CD4-positive, alpha-beta T cell (primary cell): Measurements from ENCODE around the gene PCDH12. TPM values are rescaled to one million over a fixed set of nuclear protein-coding genes. Genes with fewer than 3 reads are reported as not detected.

Experiments
- ATAC-seq: fragments of 200-7000 bp; cut with Tn5 transposase; one replicate; pipeline ENCODE4 v1.10.0; 2022; ENCODE audit warnings: mild to moderate bottlenecking; ENCODE audit not compliant: poor library complexity
- CTCF ChIA-PET: fragments of 350-600 bp; sonication (Branson Sonifier 250); formaldehyde crosslinking; loops from one replicate; lab custom pipeline; 2021; ENCODE audit warnings: antibody characterized with exemption, inconsistent platforms; lab: Charles Lee
- POLR2A ChIA-PET: fragments of 350-600 bp; sonication (Branson Sonifier 250); formaldehyde crosslinking; loops from one replicate; lab custom pipeline; 2021; ENCODE audit warnings: antibody characterized with exemption, inconsistent platforms; lab: Charles Lee
- DNase-seq, 14 experiments: peaks; one replicate each; pipeline ENCODE4 v3.0.0-alpha.2; 2013 to 2020; ENCODE audit warnings: mixed read lengths in 2 of 14
- H3K27ac ChIP-seq, 2 donors: one replicate each; pipeline versions ENCODE4 v1.5.1 to v1.7.0; 2013; ENCODE audit warnings: low read length in 2 of 2, low read depth in 1 of 2, mild to moderate bottlenecking in 1 of 2
- H3K27me3 ChIP-seq, 2 experiments: 1 replicate in 1 of 2; 2 replicates in 1 of 2; pipeline versions ENCODE4 v1.6.1 to v1.7.0; 2013; ENCODE audit warnings: low read length in 2 of 2, control low read depth in 1 of 2, mild to moderate bottlenecking in 1 of 2, moderate library complexity in 1 of 2; ENCODE audit not compliant: insufficient read depth in 2 of 2, control insufficient read depth in 1 of 2
- H3K36me3 ChIP-seq: one replicate; pipeline ENCODE4 v1.6.1; 2013; ENCODE audit warnings: low read length, control low read depth; ENCODE audit not compliant: insufficient read depth
- H3K4me1 ChIP-seq: one replicate; pipeline ENCODE4 v1.6.1; 2013; ENCODE audit warnings: low read length, control low read depth; ENCODE audit not compliant: insufficient read depth
- H3K4me3 ChIP-seq: one replicate; pipeline ENCODE4 v1.5.1; 2013; ENCODE audit warnings: mild to moderate bottlenecking, low read length, moderate library complexity
- H3K9me3 ChIP-seq, 2 experiments: 1 replicate in 1 of 2; 2 replicates in 1 of 2; pipeline versions ENCODE4 v1.6.1 to v1.7.0; 2013; ENCODE audit warnings: low read length in 2 of 2, mild to moderate bottlenecking in 2 of 2, control low read depth in 1 of 2, moderate library complexity in 1 of 2; ENCODE audit not compliant: control insufficient read depth in 1 of 2, insufficient read depth in 1 of 2
- H3K27ac Mint-ChIP-seq: one replicate; pipeline ENCODE4 v1.8.0; 2020; ENCODE audit warnings: mixed read lengths
- H3K27me3 Mint-ChIP-seq: one replicate; pipeline ENCODE4 v1.8.0; 2021; ENCODE audit warnings: mixed read lengths
- H3K36me3 Mint-ChIP-seq: one replicate; pipeline ENCODE4 v1.8.0; 2021; ENCODE audit warnings: low read depth, mixed read lengths
- H3K4me1 Mint-ChIP-seq: one replicate; pipeline ENCODE4 v1.8.0; 2021; ENCODE audit warnings: low read depth, mixed read lengths
- H3K4me3 Mint-ChIP-seq: one replicate; pipeline ENCODE4 v1.8.0; 2020; ENCODE audit warnings: mild to moderate bottlenecking, mixed read lengths
- H3K9me3 Mint-ChIP-seq: one replicate; pipeline ENCODE4 v1.8.0; 2020; ENCODE audit warnings: mixed read lengths
- CTCF ChIP-seq: fragments of 200-600 bp; IDR thresholded peaks from one replicate; pipeline ENCODE4 v1.8.0; 2022; ENCODE audit warnings: antibody characterized with exemption, mild to moderate bottlenecking
- intact Hi-C, 2 experiments: fragments of 100-400 bp; cut with DNase I in 1 of 2; cut with micrococcal nuclease in 1 of 2; formaldehyde crosslinking; loops; one replicate each; pipeline versions ENCODE4 v1.15.1 to v1.9.0; 2023 to 2025; cut with DNase I, micrococcal nuclease
- total RNA-seq, 174 experiments: library from RNA in 2 of 174; stranded (reverse) in 2 of 174; gene quantifications; one replicate each; pipeline ENCODE4 v1.2.3 and lab custom pipeline; 2021 to 2026

The PCDH12 gene
- total RNA-seq, 2 experiments from 2014 or later: not detected

DNA sequence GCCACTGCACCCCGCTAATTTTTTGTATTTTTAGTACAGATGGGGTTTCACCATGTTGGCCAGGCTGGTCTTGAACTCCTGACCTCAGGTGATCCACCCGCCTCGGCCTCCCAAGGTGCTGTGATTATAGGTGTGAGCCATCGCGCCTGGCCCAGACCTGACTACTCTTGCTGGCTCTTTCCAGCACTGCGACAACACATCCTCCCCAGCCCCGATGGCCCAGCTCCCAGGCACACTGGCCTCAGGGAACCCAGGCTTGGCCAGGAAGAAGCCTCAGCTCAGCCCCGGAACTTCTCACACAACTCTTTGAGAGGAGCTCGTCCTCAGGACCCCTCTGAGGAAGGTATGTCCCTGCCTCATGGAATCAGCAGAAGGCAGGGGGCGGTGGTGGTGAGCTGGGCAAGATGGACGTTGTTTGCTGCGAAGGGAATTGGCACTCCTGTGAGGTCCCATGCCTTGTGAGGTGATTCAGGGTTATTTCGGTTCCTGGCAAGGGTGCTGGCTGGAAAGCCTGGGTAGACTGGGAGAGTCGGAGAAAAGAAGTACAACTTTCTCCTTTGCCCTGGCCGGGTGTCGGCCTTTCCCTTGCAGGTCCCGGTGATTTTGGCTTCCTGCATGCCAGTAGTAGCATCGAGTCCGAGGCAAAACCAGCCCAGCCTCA, 28.5 kb downstream of the PCDH12 start:
- CTCF ChIA-PET: interaction anchor here (1.0 kb wide), 1 partner anchor 31 kb away, joined by 5 read pairs; no protein-coding TSS in a partner anchor
- Mint-ChIP-seq H3K27ac (no peak overlapping the region), H3K27me3 (no peaks in the 10 kb centered on the region), H3K4me1 (peaks cover 24% of the 10 kb centered on the region), H3K36me3 (peaks cover 95% of the 10 kb centered on the region), H3K9me3 (no peaks in the 10 kb centered on the region), H3K4me3 (no peak overlapping the region)
- Histone ChIP-seq H3K4me3 (no peak overlapping the region), H3K36me3 (peaks cover 88% of the 10 kb centered on the region), H3K27me3 (no peaks in the 10 kb centered on the region), H3K9me3 (no peaks in the 10 kb centered on the region), H3K27ac (no peak overlapping the region), H3K4me1 (peaks cover 12% of the 10 kb centered on the region)
- DNase-seq (no peak), ATAC-seq (no peak)
- intact Hi-C loops: no loop called here
- TF ChIP-seq CTCF: no peak
- POLR2A ChIA-PET: interaction anchor here (0.5 to 1.2 kb wide), 2 partner anchors 25 to 32 kb away, joined by 3 read pairs; no protein-coding TSS in a partner anchor

DNA sequence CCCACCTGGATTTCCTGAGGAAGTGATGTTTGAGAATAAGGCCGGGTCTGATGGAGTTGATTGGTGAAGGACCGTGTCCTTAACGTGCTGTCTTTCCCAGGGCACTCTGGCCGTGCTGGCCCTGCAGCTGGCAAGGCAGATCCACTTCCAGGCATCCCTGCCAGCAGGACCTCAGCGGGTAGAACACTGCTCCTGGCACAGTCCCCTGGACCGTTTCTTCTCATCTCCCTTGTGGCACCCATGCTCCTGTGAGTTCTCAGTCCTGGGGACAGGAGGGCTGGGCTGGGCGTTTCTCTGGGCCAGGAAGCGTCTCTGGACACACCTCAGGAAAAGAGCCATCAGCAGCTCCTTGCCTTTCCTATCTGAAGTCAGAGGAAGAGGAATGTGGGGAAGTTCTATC, 30.0 kb downstream of the PCDH12 start:
- Histone ChIP-seq H3K36me3 (peaks cover 73% of the 10 kb centered on the region), H3K27ac (no peak overlapping the region), H3K9me3 (no peaks in the 10 kb centered on the region), H3K4me1 (peaks cover 23% of the 10 kb centered on the region), H3K27me3 (no peaks in the 10 kb centered on the region), H3K4me3 (no peak overlapping the region)
- Mint-ChIP-seq H3K36me3 (peaks cover 92% of the 10 kb centered on the region), H3K27ac (no peak overlapping the region), H3K4me1 (peaks cover 39% of the 10 kb centered on the region), H3K9me3 (no peaks in the 10 kb centered on the region), H3K4me3 (no peak overlapping the region), H3K27me3 (no peaks in the 10 kb centered on the region)
- ChIA-PET POLR2A (no interaction called here), CTCF (no interaction called here)
- DNase-seq (no peak), ATAC-seq (no peak)
- intact Hi-C loops: no loop called here
- no peak for TF ChIP-seq CTCF

DNA sequence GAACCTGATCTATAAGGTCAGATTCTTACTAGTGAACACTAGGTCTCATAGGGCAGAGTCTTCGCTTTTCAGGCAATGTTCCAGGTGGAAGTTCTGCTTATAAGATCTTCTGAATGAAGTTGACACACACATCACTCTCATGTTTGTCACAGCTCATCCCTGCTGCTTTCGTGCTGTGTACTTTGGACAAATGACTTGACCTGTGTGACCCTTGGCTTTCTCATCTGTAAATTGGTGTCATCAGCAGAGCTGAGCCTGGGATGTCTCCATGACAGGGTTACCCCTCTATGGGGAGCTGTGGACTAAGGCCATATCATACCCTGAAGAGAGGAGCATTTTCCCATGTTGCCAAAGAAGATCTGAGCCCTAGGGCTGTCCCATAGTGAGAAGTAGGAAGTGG, 31.6 kb downstream of the PCDH12 start:
- Mint-ChIP-seq H3K27ac (peak overlapping the region; percentile 17), H3K4me1 (peaks cover 41% of the 10 kb centered on the region), H3K36me3 (peaks cover 76% of the 10 kb centered on the region), H3K27me3 (no peaks in the 10 kb centered on the region), H3K9me3 (no peaks in the 10 kb centered on the region), H3K4me3 (peak overlapping the region; percentile 51)
- Histone ChIP-seq H3K27ac (no peak overlapping the region), H3K4me3 (no peak overlapping the region), H3K9me3 (no peaks in the 10 kb centered on the region), H3K36me3 (peaks cover 60% of the 10 kb centered on the region), H3K4me1 (peaks cover 30% of the 10 kb centered on the region), H3K27me3 (no peaks in the 10 kb centered on the region)
- DNase-seq: no peak
- ChIA-PET POLR2A (no interaction called here), CTCF (interaction anchor here (0.8 kb wide), 1 partner anchor 34 kb away, joined by 4 read pairs; no protein-coding TSS in a partner anchor)
- no peak for TF ChIP-seq CTCF
- intact Hi-C loops: no loop called here
- ATAC-seq: no peak
